Measurements from ENCODE around the gene CBX6. TPM values are rescaled to one million over a fixed set of nuclear protein-coding genes. Genes with fewer than 3 reads are reported as not detected.
A peak's percentile ranks its signal among the peaks of the same experiment; 100 is the strongest.

The CBX6 gene
- total RNA-seq, 3 donors from 2014 or later (not counting 1 experiment from before 2014, with no cell fraction given), result 68.0 to 81.5 (median 75.7) TPM

DNA sequence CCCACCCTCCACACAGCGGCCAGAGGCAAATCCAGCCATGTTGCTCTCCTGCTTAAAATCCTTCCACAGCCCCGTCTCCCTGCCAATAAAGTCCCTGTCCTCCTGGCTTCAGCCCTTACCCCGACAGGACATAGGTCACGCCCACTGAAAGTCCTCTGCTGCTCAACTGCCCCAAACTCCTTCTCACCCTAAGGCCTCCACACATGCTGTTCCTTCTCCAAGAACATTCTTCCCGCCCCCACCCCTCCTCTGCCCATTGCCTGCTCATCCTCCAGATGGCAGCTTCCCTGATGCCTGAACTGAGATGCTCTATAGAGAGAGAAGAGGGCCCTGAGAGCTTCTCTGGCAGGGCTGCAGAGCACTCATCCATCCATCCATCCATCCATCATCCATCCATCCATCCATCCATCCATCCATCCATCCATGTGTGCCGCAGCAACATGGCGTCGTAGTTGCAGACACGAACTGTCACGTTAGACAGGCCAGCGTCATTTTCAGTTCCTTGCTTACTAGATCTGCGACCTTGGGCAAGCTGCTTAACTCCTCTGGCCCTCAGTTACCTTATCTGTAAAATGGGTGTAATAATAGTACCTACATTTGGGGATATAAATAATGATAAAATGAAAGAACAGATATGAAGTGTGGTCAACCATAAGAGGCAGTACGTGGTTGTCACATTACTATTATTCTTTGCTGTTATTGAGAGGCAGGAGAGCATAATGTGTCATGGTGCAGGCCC, 37.6 kb downstream of the CBX6 start:
- no peaks in the 10 kb centered on the region for H3K27me3 Mint-ChIP-seq (ENCODE audit: low read depth in 2 of 2)
- no peaks in the 10 kb centered on the region for H3K36me3 Mint-ChIP-seq
- TF ChIP-seq, protein P1, sequence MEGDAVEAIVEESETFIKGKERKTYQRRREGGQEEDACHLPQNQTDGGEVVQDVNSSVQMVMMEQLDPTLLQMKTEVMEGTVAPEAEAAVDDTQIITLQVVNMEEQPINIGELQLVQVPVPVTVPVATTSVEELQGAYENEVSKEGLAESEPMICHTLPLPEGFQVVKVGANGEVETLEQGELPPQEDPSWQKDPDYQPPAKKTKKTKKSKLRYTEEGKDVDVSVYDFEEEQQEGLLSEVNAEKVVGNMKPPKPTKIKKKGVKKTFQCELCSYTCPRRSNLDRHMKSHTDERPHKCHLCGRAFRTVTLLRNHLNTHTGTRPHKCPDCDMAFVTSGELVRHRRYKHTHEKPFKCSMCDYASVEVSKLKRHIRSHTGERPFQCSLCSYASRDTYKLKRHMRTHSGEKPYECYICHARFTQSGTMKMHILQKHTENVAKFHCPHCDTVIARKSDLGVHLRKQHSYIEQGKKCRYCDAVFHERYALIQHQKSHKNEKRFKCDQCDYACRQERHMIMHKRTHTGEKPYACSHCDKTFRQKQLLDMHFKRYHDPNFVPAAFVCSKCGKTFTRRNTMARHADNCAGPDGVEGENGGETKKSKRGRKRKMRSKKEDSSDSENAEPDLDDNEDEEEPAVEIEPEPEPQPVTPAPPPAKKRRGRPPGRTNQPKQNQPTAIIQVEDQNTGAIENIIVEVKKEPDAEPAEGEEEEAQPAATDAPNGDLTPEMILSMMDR (IDR thresholded peaks at IDR 0.05), result no peak
- 89% methylated on average over 13 of the region's 13 CpGs for WGBS (ENCODE audit: insufficient coverage)
- intact Hi-C loops (cut with micrococcal nuclease), result no loop called here
- Histone ChIP-seq H3K27me3 (ENCODE audit: control insufficient read depth, insufficient read depth, low read length) (no peaks in the 10 kb centered on the region), H3K4me3 (ENCODE audit: low read length) (no peak overlapping the region), H3K36me3 (ENCODE audit: control insufficient read depth, insufficient read depth, low read length) (no peaks in the 10 kb centered on the region), H3K9me3 (ENCODE audit: control insufficient read depth, insufficient read depth, low read length) (no peaks in the 10 kb centered on the region), H3K4me1 (ENCODE audit: control insufficient read depth, insufficient read depth, low read length) (no peaks in the 10 kb centered on the region), H3K27ac (ENCODE audit: low read length) (no peak overlapping the region)
- ATAC-seq (no peak), DNase-seq (no peak)
- H3K4me1 Mint-ChIP-seq, result no peaks in the 10 kb centered on the region
- H3K4me3 Mint-ChIP-seq, result no peak overlapping the region
- no peaks in the 10 kb centered on the region for H3K9me3 Mint-ChIP-seq
- H3K27ac Mint-ChIP-seq, result no peak overlapping the region

DNA sequence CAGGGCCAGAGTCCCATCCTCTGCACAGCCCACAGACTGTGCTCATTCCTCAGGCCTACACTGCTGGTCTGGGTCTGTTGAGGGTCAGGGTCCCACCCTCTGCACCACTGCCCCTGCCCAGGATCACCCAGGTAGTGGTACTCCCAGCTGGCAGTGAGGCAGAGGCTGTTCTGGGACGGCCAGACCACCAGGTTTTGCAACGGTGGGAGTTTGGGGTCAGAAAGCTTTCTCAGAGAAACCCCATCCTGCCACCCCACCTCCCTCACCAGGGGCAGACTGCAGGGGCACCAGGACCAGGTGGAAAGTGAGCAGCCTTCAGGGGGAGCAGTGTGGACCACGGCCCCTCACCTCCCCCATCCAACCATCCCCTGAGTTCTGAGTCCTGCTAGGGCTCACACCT, 39.0 kb downstream of the CBX6 start:
- H3K4me3 Mint-ChIP-seq, result no peak overlapping the region
- H3K9me3 Mint-ChIP-seq, result no peaks in the 10 kb centered on the region
- no peak for DNase-seq
- WGBS (ENCODE audit: insufficient coverage), result 91% methylated on average over 3 of the region's 3 CpGs
- intact Hi-C loops (cut with micrococcal nuclease), result no loop called here
- no peaks in the 10 kb centered on the region for H3K36me3 Mint-ChIP-seq
- Histone ChIP-seq H3K36me3 (ENCODE audit: control insufficient read depth, insufficient read depth, low read length) (no peaks in the 10 kb centered on the region), H3K4me3 (ENCODE audit: low read length) (no peak overlapping the region), H3K27me3 (ENCODE audit: control insufficient read depth, insufficient read depth, low read length) (no peaks in the 10 kb centered on the region), H3K9me3 (ENCODE audit: control insufficient read depth, insufficient read depth, low read length) (no peaks in the 10 kb centered on the region), H3K4me1 (ENCODE audit: control insufficient read depth, insufficient read depth, low read length) (no peaks in the 10 kb centered on the region), H3K27ac (ENCODE audit: low read length) (no peak overlapping the region)
- H3K27me3 Mint-ChIP-seq (ENCODE audit: low read depth in 2 of 2), result no peaks in the 10 kb centered on the region
- H3K27ac Mint-ChIP-seq, result no peak overlapping the region
- H3K4me1 Mint-ChIP-seq, result no peaks in the 10 kb centered on the region
- TF ChIP-seq, protein P1 (IDR thresholded peaks at IDR 0.05), result no peak
- no peak for ATAC-seq

DNA sequence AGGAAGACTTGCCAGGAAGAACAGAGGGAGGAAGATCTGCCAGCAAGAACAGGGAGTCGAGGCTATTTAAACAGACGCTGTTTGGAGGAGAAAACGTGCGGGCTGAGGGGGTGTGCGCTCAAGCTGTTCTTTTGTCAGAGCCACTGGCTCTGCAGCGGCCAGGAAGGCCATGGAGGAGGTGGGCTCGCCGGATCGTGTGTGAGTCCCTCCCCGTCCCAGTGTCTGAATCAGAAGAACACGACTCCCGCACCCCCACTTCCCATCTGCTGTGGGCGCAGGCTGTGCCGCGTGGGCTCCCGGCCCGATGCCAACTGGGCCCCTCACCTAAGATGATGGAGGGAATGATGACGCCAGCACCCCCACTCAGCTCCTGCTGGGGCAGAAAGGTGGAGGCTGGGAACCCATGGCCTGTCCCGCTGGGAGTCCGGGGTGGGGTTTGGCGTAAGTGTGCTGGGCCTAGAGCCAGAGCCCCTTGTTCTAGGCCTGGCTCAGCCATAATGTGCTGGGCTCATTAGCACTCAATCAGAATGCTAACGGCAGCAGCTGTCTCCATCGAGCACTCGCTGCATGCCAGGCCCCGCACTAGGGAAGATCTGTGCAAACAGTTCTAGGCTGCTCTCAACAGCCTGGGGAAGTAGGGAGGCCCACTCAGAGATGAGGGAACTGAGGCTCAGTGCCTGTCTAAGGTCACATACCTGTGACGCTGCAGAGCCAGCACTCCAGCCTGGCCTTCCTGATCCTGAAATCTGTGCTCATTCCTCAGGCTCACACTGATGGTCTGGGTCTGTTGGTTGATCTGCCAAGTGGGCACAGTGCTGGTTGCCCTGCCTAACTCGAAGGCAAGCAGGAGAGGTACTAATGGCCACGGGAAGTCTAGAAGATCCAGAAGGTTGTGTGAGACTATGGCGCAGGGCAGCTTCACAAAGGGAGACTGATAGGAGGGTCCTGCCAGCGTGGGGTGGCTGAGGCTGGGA, 39.7 kb downstream of the CBX6 start:
- no peaks in the 10 kb centered on the region for H3K9me3 Mint-ChIP-seq
- DNase-seq (no peak), ATAC-seq (peak in 1 of 3 donors; percentile 12)
- H3K27ac Mint-ChIP-seq, result no peak overlapping the region
- Histone ChIP-seq H3K27ac (ENCODE audit: low read length) (no peak overlapping the region), H3K27me3 (ENCODE audit: control insufficient read depth, insufficient read depth, low read length) (no peaks in the 10 kb centered on the region), H3K9me3 (ENCODE audit: control insufficient read depth, insufficient read depth, low read length) (no peaks in the 10 kb centered on the region), H3K4me3 (ENCODE audit: low read length) (no peak overlapping the region), H3K36me3 (ENCODE audit: control insufficient read depth, insufficient read depth, low read length) (no peaks in the 10 kb centered on the region), H3K4me1 (ENCODE audit: control insufficient read depth, insufficient read depth, low read length) (no peaks in the 10 kb centered on the region)
- no peaks in the 10 kb centered on the region for H3K4me1 Mint-ChIP-seq
- no peak overlapping the region for H3K4me3 Mint-ChIP-seq
- TF ChIP-seq, protein P1 (IDR thresholded peaks at IDR 0.05), result no peak
- intact Hi-C loops (cut with micrococcal nuclease), result no loop called here
- 94% methylated on average over 30 of the region's 30 CpGs for WGBS (ENCODE audit: insufficient coverage)
- no peaks in the 10 kb centered on the region for H3K27me3 Mint-ChIP-seq (ENCODE audit: low read depth in 2 of 2)
- H3K36me3 Mint-ChIP-seq, result no peaks in the 10 kb centered on the region
